Diencephalon (tissue), 1 donor: ENCODE measurements around the gene CCDC120. TPM values are rescaled to one million over a fixed set of nuclear protein-coding genes. Genes with fewer than 3 reads are reported as not detected.

Experiments
- small RNA-seq: library from RNA; depleted of rRNA; stranded (forward); fragments of <200 nt; gene quantifications from one replicate; pipeline ENCODE3, GENCODE V24; 2014
- total RNA-seq: library from RNA; depleted of rRNA; stranded (reverse); fragments of >200 nt; gene quantifications from one replicate; pipeline ENCODE4 v1.2.3, GENCODE V29; 2014

The CCDC120 gene
- 3.5 TPM for total RNA-seq

GRCh38 chrX:49058794-49059193 lies at the start of gene CCDC120:
CCDC120 (plus strand) TSS chrX:49058999; CDS start chrX:49062042, 3,043 bp downstream.

GRCh38 chrX:49043220-49043986 lies 15.4 kb upstream of the CCDC120 start, which contains the start of gene TFE3:
TFE3 (minus strand) TSS chrX:49043357; CDS start chrX:49043226, 131 bp downstream.

GRCh38 chrX:49073601-49074575 lies 15.1 kb downstream of the CCDC120 start, which contains the start of gene PRAF2:
PRAF2 (minus strand) TSS chrX:49074002; CDS start chrX:49073987, 15 bp downstream.

GRCh38 chrX:49079489-49080428 lies 21.0 kb downstream of the CCDC120 start, which contains the start of gene WDR45:
WDR45 (minus strand) TSS chrX:49079887; CDS start chrX:49078095, 1,792 bp downstream.

Small RNAs within 50 kb of the gene (small RNA-seq; reads per million reads assigned to genes)
- gene RNU4-52P, result 0.21 reads per million

Other genes with a start within 250 kb of the CCDC120 start
- 0.92 TPM for gene ERAS, start 232.5 kb upstream of the CCDC120 start, total RNA-seq
- 157 TPM for gene PCSK1N, start 223.4 kb upstream of the CCDC120 start, total RNA-seq
- 30.0 TPM for gene TIMM17B, start 161.2 kb upstream of the CCDC120 start, total RNA-seq
- 40.1 TPM for gene PQBP1, start 161.1 kb upstream of the CCDC120 start, total RNA-seq
- 12.5 TPM for gene SLC35A2, start 147.4 kb upstream of the CCDC120 start, total RNA-seq
- gene PIM2, start 140.0 kb upstream of the CCDC120 start, total RNA-seq, result 11.5 TPM
- gene OTUD5, start 101.4 kb upstream of the CCDC120 start, total RNA-seq, result 29.3 TPM
- gene KCND1, start 87.2 kb upstream of the CCDC120 start, total RNA-seq, result 4.2 TPM
- 38.8 TPM for gene GRIPAP1, start 56.7 kb upstream of the CCDC120 start, total RNA-seq
- gene TFE3, start 15.6 kb upstream of the CCDC120 start, total RNA-seq, result 13.6 TPM
- gene PRAF2, start 15.0 kb downstream of the CCDC120 start, total RNA-seq, result 11.5 TPM
- gene WDR45, start 20.9 kb downstream of the CCDC120 start, total RNA-seq, result 23.8 TPM
- gene GPKOW, start 64.7 kb downstream of the CCDC120 start, total RNA-seq, result 22.4 TPM
- gene MAGIX, start 103.8 kb downstream of the CCDC120 start, total RNA-seq, result 2.8 TPM
- 3.5 TPM for gene PLP2, start 112.9 kb downstream of the CCDC120 start, total RNA-seq
- 0.69 TPM for gene PRICKLE3, start 127.4 kb downstream of the CCDC120 start, total RNA-seq
- 273 TPM for gene SYP, start 141.2 kb downstream of the CCDC120 start, total RNA-seq
- not detected for gene CACNA1F, start 174.3 kb downstream of the CCDC120 start, total RNA-seq
- 6.7 TPM for gene CCDC22, start 176.5 kb downstream of the CCDC120 start, total RNA-seq
- gene FOXP3, start 205.7 kb downstream of the CCDC120 start, total RNA-seq, result not detected
- gene PPP1R3F, start 210.8 kb downstream of the CCDC120 start, total RNA-seq, result 15.7 TPM
- gene GAGE10, start 244.6 kb downstream of the CCDC120 start, total RNA-seq, result not detected